ENCODE measurements around the gene MLLT11. TPM values are rescaled to one million over a fixed set of nuclear protein-coding genes. Genes with fewer than 3 reads are reported as not detected.

The MLLT11 gene
- total RNA-seq, 1 donor from 2014 or later, result 37.0 TPM

- H3K4me1 Mint-ChIP-seq, result peaks cover 24% of the 10 kb centered on the region
- Histone ChIP-seq H3K79me2 (ENCODE audit: low read depth) (peaks cover 14% of the 10 kb centered on the region), H3K4me1 (peaks cover 6% of the 10 kb centered on the region), H4K20me1 (ENCODE audit: low read depth) (no peaks in the 10 kb centered on the region), H3K9me3 (ENCODE audit: low read depth) (no peaks in the 10 kb centered on the region), H3K9ac (peak within 1 kb of the TSS; percentile 47), H3K4me3 (peak within 1 kb of the TSS; percentile 69), H3K27ac (no peak within 1 kb of the TSS), H2AFZ (replicated peaks) (peak within 1 kb of the TSS; percentile 85), H3F3A (ENCODE audit: low read depth) (peaks cover 47% of the 10 kb centered on the region), H3K27me3 (no peaks in the 10 kb centered on the region), H3K36me3 (no peaks in the 10 kb centered on the region), H3K4me2 (peak within 1 kb of the TSS; percentile 98)
- TF ChIP-seq EZH2 (IDR thresholded peaks at IDR 0.05), result no peak
- no peak for TF ChIP-seq EZH2phosphoT487 (IDR thresholded peaks at IDR 0.05)
- TF ChIP-seq, protein P1, sequence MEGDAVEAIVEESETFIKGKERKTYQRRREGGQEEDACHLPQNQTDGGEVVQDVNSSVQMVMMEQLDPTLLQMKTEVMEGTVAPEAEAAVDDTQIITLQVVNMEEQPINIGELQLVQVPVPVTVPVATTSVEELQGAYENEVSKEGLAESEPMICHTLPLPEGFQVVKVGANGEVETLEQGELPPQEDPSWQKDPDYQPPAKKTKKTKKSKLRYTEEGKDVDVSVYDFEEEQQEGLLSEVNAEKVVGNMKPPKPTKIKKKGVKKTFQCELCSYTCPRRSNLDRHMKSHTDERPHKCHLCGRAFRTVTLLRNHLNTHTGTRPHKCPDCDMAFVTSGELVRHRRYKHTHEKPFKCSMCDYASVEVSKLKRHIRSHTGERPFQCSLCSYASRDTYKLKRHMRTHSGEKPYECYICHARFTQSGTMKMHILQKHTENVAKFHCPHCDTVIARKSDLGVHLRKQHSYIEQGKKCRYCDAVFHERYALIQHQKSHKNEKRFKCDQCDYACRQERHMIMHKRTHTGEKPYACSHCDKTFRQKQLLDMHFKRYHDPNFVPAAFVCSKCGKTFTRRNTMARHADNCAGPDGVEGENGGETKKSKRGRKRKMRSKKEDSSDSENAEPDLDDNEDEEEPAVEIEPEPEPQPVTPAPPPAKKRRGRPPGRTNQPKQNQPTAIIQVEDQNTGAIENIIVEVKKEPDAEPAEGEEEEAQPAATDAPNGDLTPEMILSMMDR (IDR thresholded peaks at IDR 0.05), result no peak
- H3K4me3 Mint-ChIP-seq, result peak within 1 kb of the TSS; percentile 98
- no peaks in the 10 kb centered on the region for H3K9me3 Mint-ChIP-seq
- DNase-seq (ENCODE audit: low spot score), result peak; percentile 84
- peaks cover 12% of the 10 kb centered on the region for H3K27me3 Mint-ChIP-seq (ENCODE audit: insufficient read depth, low read depth)
- peak within 1 kb of the TSS; percentile 95 for H3K27ac Mint-ChIP-seq
- H3K36me3 Mint-ChIP-seq, result peaks cover 5% of the 10 kb centered on the region
Observed at GRCh38 chr1:151047591-151047924, 12.6 kb upstream of the MLLT11 start, which contains the start of gene C1orf56. C1orf56 (plus strand) TSS chr1:151047751; CDS start chr1:151047848, 97 bp downstream.

- DNase-seq (ENCODE audit: low spot score), result peak; percentile 80
- Mint-ChIP-seq H3K27ac (peak overlapping the region; percentile 95), H3K4me3 (peak overlapping the region; percentile 98), H3K36me3 (peaks cover 9% of the 10 kb centered on the region), H3K4me1 (peaks cover 24% of the 10 kb centered on the region), H3K9me3 (no peaks in the 10 kb centered on the region), H3K27me3 (ENCODE audit: insufficient read depth, low read depth) (peaks cover 12% of the 10 kb centered on the region)
- Histone ChIP-seq H3F3A (ENCODE audit: low read depth) (peaks cover 47% of the 10 kb centered on the region), H3K9me3 (ENCODE audit: low read depth) (no peaks in the 10 kb centered on the region), H4K20me1 (ENCODE audit: low read depth) (no peaks in the 10 kb centered on the region), H3K27me3 (no peaks in the 10 kb centered on the region), H3K9ac (peak overlapping the region; percentile 47), H3K79me2 (ENCODE audit: low read depth) (peaks cover 14% of the 10 kb centered on the region), H2AFZ (replicated peaks) (peak overlapping the region; percentile 85), H3K4me2 (peak overlapping the region; percentile 98), H3K4me3 (peak overlapping the region; percentile 69), H3K4me1 (peaks cover 6% of the 10 kb centered on the region), H3K27ac (no peak overlapping the region), H3K36me3 (no peaks in the 10 kb centered on the region)
- TF ChIP-seq EZH2 (IDR thresholded peaks at IDR 0.05), result no peak
- no peak for TF ChIP-seq EZH2phosphoT487 (IDR thresholded peaks at IDR 0.05)
- TF ChIP-seq, protein P1 (IDR thresholded peaks at IDR 0.05), result peak; percentile 73
Observed at GRCh38 chr1:151047925-151048644, 12.1 kb upstream of the MLLT11 start.

DNA sequence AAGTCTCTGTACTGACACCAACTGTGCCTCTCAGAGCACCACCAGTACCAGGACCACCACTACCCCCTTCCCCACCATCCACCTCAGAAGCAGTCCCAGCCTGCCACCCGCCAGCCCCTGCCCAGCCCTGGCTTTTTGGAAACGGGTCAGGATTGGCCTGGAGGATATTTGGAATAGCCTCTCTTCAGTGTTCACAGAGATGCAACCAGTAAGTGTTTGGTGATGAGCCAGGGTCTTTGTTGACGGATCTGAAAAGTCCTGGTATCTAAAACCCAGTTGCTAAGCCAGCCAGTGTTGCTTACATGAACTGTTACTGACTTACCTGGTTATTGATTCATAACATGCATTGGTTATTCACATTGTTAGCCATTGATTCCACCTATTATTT lies 11.6 kb upstream of the MLLT11 start:
- Histone ChIP-seq H3F3A (ENCODE audit: low read depth) (peaks cover 47% of the 10 kb centered on the region), H3K27me3 (no peaks in the 10 kb centered on the region), H3K9me3 (ENCODE audit: low read depth) (no peaks in the 10 kb centered on the region), H2AFZ (replicated peaks) (no peak overlapping the region), H3K36me3 (no peaks in the 10 kb centered on the region), H3K27ac (no peak overlapping the region), H3K9ac (no peak overlapping the region), H3K79me2 (ENCODE audit: low read depth) (peaks cover 14% of the 10 kb centered on the region), H3K4me2 (peak overlapping the region; percentile 98), H4K20me1 (ENCODE audit: low read depth) (no peaks in the 10 kb centered on the region), H3K4me1 (peaks cover 6% of the 10 kb centered on the region), H3K4me3 (peak overlapping the region; percentile 69)
- peak overlapping the region; percentile 98 for H3K4me3 Mint-ChIP-seq
- TF ChIP-seq EZH2 (IDR thresholded peaks at IDR 0.05) (no peak), EZH2phosphoT487 (IDR thresholded peaks at IDR 0.05) (no peak)
- TF ChIP-seq, protein P1 (IDR thresholded peaks at IDR 0.05), result no peak
- no peak overlapping the region for H3K27ac Mint-ChIP-seq
- peaks cover 12% of the 10 kb centered on the region for H3K27me3 Mint-ChIP-seq (ENCODE audit: insufficient read depth, low read depth)
- H3K36me3 Mint-ChIP-seq, result peaks cover 10% of the 10 kb centered on the region
- H3K9me3 Mint-ChIP-seq, result no peaks in the 10 kb centered on the region
- peaks cover 24% of the 10 kb centered on the region for H3K4me1 Mint-ChIP-seq
- no peak for DNase-seq (ENCODE audit: low spot score)
